ENCODE measurements around the gene MRPS35. TPM values are rescaled to one million over a fixed set of nuclear protein-coding genes. Genes with fewer than 3 reads are reported as not detected.
A peak's percentile ranks its signal among the peaks of the same experiment; 100 is the strongest.

The MRPS35 gene
- total and polyA plus RNA-seq, 2 experiments from 2014 or later, result 40.3 to 65.6 TPM

DNA sequence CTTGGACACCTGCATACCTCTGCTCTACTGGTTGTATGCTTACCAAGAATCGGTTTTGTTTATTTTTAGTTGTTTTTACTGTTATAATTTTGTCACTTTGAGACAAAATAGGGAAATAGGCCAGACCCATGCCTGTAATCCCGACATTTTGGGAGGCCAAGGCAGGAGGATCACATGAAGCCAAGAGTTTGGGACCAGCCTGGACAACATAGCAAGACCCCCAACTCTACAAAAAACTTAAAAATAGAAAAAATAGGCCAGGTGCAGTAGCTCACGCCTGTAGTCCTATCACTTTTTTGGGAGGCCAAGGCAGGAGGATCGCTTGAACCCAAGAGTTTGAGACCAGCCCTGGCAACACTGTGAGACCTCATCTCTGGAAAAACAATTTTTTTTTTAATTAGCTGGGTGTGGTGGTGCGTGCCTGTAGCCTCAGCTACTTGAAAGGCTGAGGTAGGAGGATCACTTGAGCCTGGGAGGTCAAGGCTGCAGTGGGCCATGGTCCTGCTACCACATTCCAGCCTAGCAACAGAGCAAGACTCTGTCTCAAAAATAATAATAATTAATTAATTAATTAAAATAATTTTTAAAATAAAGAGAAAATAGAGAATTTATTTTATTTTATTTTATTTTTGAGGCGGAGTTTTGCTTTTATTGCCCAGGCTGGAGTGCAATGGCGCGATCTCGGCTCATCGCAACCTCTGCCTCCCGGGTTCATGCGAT, 1.3 kb upstream of the MRPS35 start:
- Histone ChIP-seq H3K27ac (peak overlapping the region; percentile 94), H3K9me3 (ENCODE audit: low read depth) (no peaks in the 10 kb centered on the region), H3K36me3 (ENCODE audit: low read depth) (no peaks in the 10 kb centered on the region), H3K9ac (peak overlapping the region; percentile 97), H3K79me2 (ENCODE audit: insufficient read depth) (peaks cover 37% of the 10 kb centered on the region), H3K4me2 (ENCODE audit: unreplicated experiment) (peak overlapping the region; percentile 99), H3K4me1 (ENCODE audit: insufficient read depth) (peaks cover 6% of the 10 kb centered on the region; the same call in 1 of the 2 replicates), H3F3A (ENCODE audit: insufficient read depth) (peaks cover 19% of the 10 kb centered on the region), H3K4me3 (peak overlapping the region; percentile 98), H4K20me1 (ENCODE audit: insufficient read depth) (no peaks in the 10 kb centered on the region; the same call in 1 of the 2 replicates), H2AFZ (peak overlapping the region; percentile 95), H3K9me2 (ENCODE audit: insufficient read depth) (no peaks in the 10 kb centered on the region), H3K27me3 (replicated peaks; ENCODE audit: insufficient read depth) (no peaks in the 10 kb centered on the region)
- no peak for DNase-seq
- in situ Hi-C loops (cut with MboI), result no loop called here
- TF ChIP-seq EZH2 (IDR thresholded peaks at IDR 0.05; ENCODE audit: insufficient read depth, poor library complexity, severe bottlenecking), result no peak
- TF ChIP-seq EZH2phosphoT487 (IDR thresholded peaks at IDR 0.05; ENCODE audit: insufficient read depth, low read depth), result no peak
- 91 to 94% methylated on average over 12 of the region's 12 CpGs for WGBS, 2 experiments (ENCODE audit: low coverage in 1 of 2, low lambda C conversion rate in 2 of 2, missing lambda C conversion rate in 2 of 2)

DNA sequence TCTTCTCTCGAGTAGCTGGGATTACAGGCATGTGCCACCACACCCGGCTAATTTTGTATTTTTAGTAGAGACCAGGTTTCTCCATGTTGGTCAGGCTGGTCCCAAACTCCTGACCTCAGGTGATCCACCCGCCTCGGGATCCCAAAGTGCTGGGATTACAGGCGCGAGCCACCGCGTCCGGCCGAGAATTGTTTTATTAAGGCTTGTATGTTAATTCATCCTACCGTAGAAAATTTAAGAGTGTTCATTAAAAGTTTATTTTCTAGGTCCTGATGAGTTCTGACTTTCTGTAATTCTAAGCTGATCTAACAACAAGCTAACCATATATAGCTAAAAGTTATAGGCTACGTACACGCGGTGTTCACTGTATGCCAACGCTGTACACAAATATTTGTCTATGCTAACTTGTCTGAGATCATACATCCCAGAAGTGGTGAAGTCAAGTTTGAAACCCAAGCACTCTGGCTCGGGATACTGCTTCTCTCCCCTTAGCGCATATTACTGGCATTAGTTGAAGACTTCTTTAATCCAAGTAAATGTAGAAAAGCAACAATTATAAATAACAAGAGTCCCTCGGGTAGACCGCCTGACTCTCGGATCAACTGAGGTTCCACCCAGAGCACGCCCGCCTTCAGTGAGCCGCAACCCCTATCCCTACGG, 570 bp upstream of the MRPS35 start:
- peak overlapping the region; percentile 98 for H3K4me3 ChIP-seq
- H3K36me3 ChIP-seq (ENCODE audit: low read depth), result no peaks in the 10 kb centered on the region
- no peaks in the 10 kb centered on the region for H3K9me3 ChIP-seq (ENCODE audit: low read depth)
- in situ Hi-C loops (cut with MboI), result no loop called here
- H3K9me2 ChIP-seq (ENCODE audit: insufficient read depth), result no peaks in the 10 kb centered on the region
- peak overlapping the region; percentile 99 for H3K4me2 ChIP-seq (ENCODE audit: unreplicated experiment)
- peak; percentile 73 for DNase-seq
- H2AFZ ChIP-seq, result peak overlapping the region; percentile 95
- no peaks in the 10 kb centered on the region for H3K27me3 ChIP-seq (replicated peaks; ENCODE audit: insufficient read depth)
- peak overlapping the region; percentile 97 for H3K9ac ChIP-seq
- WGBS, 2 experiments (ENCODE audit: low coverage in 1 of 2, low lambda C conversion rate in 2 of 2, missing lambda C conversion rate in 2 of 2), result 20% methylated on average over 24 of the region's 24 CpGs
- TF ChIP-seq EZH2phosphoT487 (IDR thresholded peaks at IDR 0.05; ENCODE audit: insufficient read depth, low read depth), result no peak
- TF ChIP-seq EZH2 (IDR thresholded peaks at IDR 0.05; ENCODE audit: insufficient read depth, poor library complexity, severe bottlenecking), result no peak
- H3K27ac ChIP-seq, result peak overlapping the region; percentile 94
- peaks cover 6% of the 10 kb centered on the region; the same call in 1 of the 2 replicates for H3K4me1 ChIP-seq (ENCODE audit: insufficient read depth)
- H3F3A ChIP-seq (ENCODE audit: insufficient read depth), result peaks cover 18% of the 10 kb centered on the region; the same call in 1 of the 2 replicates
- H3K79me2 ChIP-seq (ENCODE audit: insufficient read depth), result peaks cover 44% of the 10 kb centered on the region
- H4K20me1 ChIP-seq (ENCODE audit: insufficient read depth), result no peaks in the 10 kb centered on the region; the same call in 1 of the 2 replicates

DNA sequence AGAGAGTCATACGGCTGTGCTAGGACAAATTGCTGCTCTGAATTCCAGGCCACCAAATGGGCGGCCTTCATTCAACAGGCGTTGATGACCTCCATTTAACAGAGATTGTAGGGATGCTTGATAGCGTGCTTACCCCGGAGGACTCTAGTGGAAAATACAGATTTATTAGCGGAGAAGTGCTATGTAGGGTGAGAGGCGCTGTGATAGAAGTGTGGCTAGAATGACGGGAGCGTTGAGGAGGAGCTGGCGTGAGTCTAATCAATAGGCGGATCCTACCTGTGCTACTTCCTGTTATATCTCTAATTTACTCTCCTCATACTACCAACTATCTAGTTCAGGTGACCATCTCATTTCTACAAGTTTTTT, 668 bp downstream of the MRPS35 start:
- H3K4me1 ChIP-seq (ENCODE audit: insufficient read depth), result peaks cover 6% of the 10 kb centered on the region; the same call in 1 of the 2 replicates
- no peaks in the 10 kb centered on the region for H3K36me3 ChIP-seq (ENCODE audit: low read depth)
- WGBS, 2 experiments (ENCODE audit: low coverage in 1 of 2, low lambda C conversion rate in 2 of 2, missing lambda C conversion rate in 2 of 2), result 3 to 6% methylated on average over 11 of the region's 11 CpGs
- H3K27ac ChIP-seq, result peak overlapping the region; percentile 94
- H3K9me3 ChIP-seq (ENCODE audit: low read depth), result no peaks in the 10 kb centered on the region
- H3K9me2 ChIP-seq (ENCODE audit: insufficient read depth), result no peaks in the 10 kb centered on the region
- H2AFZ ChIP-seq, result peak overlapping the region; percentile 95
- H4K20me1 ChIP-seq (ENCODE audit: insufficient read depth), result no peaks in the 10 kb centered on the region; the same call in 1 of the 2 replicates
- peak overlapping the region; percentile 98 for H3K4me3 ChIP-seq
- H3K79me2 ChIP-seq (ENCODE audit: insufficient read depth), result peaks cover 56% of the 10 kb centered on the region
- H3F3A ChIP-seq (ENCODE audit: insufficient read depth), result peaks cover 18% of the 10 kb centered on the region; the same call in 1 of the 2 replicates
- peak overlapping the region; percentile 92 for H3K4me2 ChIP-seq (ENCODE audit: unreplicated experiment)
- no peak for DNase-seq
- H3K27me3 ChIP-seq (replicated peaks; ENCODE audit: insufficient read depth), result no peaks in the 10 kb centered on the region
- in situ Hi-C loops (cut with MboI), result no loop called here
- peak overlapping the region; percentile 97 for H3K9ac ChIP-seq
- TF ChIP-seq EZH2phosphoT487 (IDR thresholded peaks at IDR 0.05; ENCODE audit: insufficient read depth, low read depth) (no peak), EZH2 (IDR thresholded peaks at IDR 0.05; ENCODE audit: insufficient read depth, poor library complexity, severe bottlenecking) (no peak)

DNA sequence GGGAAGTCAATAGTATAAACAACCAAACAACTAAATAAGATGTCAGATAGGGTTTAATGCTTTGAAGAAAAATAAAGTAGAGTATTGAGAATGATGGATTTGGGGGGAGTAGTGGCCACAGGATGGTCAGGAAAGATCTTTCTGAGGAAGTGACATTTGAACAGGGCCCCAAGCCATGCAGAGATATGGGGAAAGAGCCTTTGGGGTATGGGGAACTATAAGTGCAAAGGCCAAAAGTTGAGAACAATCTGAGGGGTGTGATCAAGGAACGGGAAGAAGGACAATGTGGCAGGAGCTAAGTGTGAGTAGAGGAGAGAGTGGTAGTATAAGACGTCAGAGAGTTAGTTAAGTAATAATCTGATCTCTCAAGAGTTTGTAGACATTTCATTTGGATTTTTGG, 1.3 kb downstream of the MRPS35 start:
- TF ChIP-seq EZH2 (IDR thresholded peaks at IDR 0.05; ENCODE audit: insufficient read depth, poor library complexity, severe bottlenecking) (no peak), EZH2phosphoT487 (IDR thresholded peaks at IDR 0.05; ENCODE audit: insufficient read depth, low read depth) (no peak)
- H3K4me2 ChIP-seq (ENCODE audit: unreplicated experiment), result peak overlapping the region; percentile 92
- peak overlapping the region; percentile 97 for H3K9ac ChIP-seq
- peaks cover 6% of the 10 kb centered on the region; the same call in 1 of the 2 replicates for H3K4me1 ChIP-seq (ENCODE audit: insufficient read depth)
- H3K9me3 ChIP-seq (ENCODE audit: low read depth), result no peaks in the 10 kb centered on the region
- no peaks in the 10 kb centered on the region for H3K27me3 ChIP-seq (replicated peaks; ENCODE audit: insufficient read depth)
- no peak for DNase-seq
- no peaks in the 10 kb centered on the region for H3K9me2 ChIP-seq (ENCODE audit: insufficient read depth)
- H3K4me3 ChIP-seq, result peak overlapping the region; percentile 98
- H3K27ac ChIP-seq, result peak overlapping the region; percentile 94; the same call in 1 of the 2 replicates
- WGBS, 2 experiments (ENCODE audit: low coverage in 1 of 2, low lambda C conversion rate in 2 of 2, missing lambda C conversion rate in 2 of 2), result 97 to 98% methylated on average over 2 of the region's 2 CpGs
- H2AFZ ChIP-seq, result no peak overlapping the region
- peaks cover 18% of the 10 kb centered on the region; the same call in 1 of the 2 replicates for H3F3A ChIP-seq (ENCODE audit: insufficient read depth)
- no peaks in the 10 kb centered on the region; the same call in 1 of the 2 replicates for H4K20me1 ChIP-seq (ENCODE audit: insufficient read depth)
- in situ Hi-C loops (cut with MboI), result no loop called here
- peaks cover 63% of the 10 kb centered on the region for H3K79me2 ChIP-seq (ENCODE audit: insufficient read depth)
- H3K36me3 ChIP-seq (ENCODE audit: low read depth), result peaks cover 5% of the 10 kb centered on the region; the same call in 1 of the 2 replicates
